ENCODE data around the gene ARHGAP42.

GRCh38 chr11:100812517-100812916 lies 125.4 kb downstream of the ARHGAP42 start:
- no peak for TF ChIP-seq CTCF (IDR thresholded peaks at IDR 0.05; ENCODE audit: low read depth, low read length)
- TF ChIP-seq POLR2A (IDR thresholded peaks at IDR 0.05; ENCODE audit: extremely low read depth, insufficient read length), result no peak
- no peak for TF ChIP-seq MAX (IDR thresholded peaks at IDR 0.05; ENCODE audit: low read depth, low read length)
- TF ChIP-seq MYC (IDR thresholded peaks at IDR 0.05; ENCODE audit: low read depth, low read length), result no peak
